ENCODE data around the gene OR7D2.
A peak's percentile ranks its signal among the peaks of the same experiment; 100 is the strongest.

OR7D2 gene

DNA sequence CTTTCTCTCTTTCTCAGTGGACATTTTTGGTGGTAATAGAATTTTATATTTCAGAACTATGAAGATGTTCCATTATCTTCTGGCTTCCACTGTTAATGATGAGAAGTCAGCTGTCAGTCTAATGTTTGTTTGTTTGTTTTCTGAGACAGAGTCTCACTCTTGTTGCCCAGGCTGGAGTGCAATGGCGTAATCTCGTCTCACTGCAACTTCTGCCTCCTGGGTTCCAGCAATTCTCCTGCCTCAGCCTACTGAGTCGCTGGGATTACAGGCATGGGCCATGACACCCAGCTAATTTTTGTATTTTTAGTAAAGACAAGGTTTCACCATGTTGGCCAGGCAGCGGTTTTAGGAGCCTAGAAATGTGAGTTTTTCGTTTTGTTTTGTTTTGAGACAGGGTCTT, 33.9 kb upstream of the OR7D2 start:
- Histone ChIP-seq H3K56ac (ENCODE audit: low read length) (no peak overlapping the region), H4K5ac (ENCODE audit: low read length) (no peak overlapping the region), H2BK5ac (ENCODE audit: low read length) (no peak overlapping the region), H3K4me3 (ENCODE audit: low read length) (no peak overlapping the region), H3K4ac (ENCODE audit: low read depth, low read length) (no peak overlapping the region), H3K27me3 (ENCODE audit: insufficient read depth, low read length, poor library complexity) (no peaks in the 10 kb centered on the region), H3K36me3 (ENCODE audit: control insufficient read depth, insufficient read depth, low read length) (peaks cover 3% of the 10 kb centered on the region), H4K8ac (ENCODE audit: low read depth, low read length) (no peak overlapping the region), H2AK5ac (ENCODE audit: low read length) (no peak overlapping the region), H3K79me1 (ENCODE audit: low read length) (peaks cover 6% of the 10 kb centered on the region), H2BK120ac (ENCODE audit: low read depth, low read length) (no peak overlapping the region), H2BK15ac (replicated peaks; ENCODE audit: low read depth) (no peak overlapping the region), H3K4me1 (ENCODE audit: control insufficient read depth, low read depth, low read length) (peaks cover under 1% of the 10 kb centered on the region), H3K9ac (ENCODE audit: low read length) (no peak overlapping the region), H3K18ac (ENCODE audit: low read length) (no peak overlapping the region), H3K23ac (ENCODE audit: low read length) (no peak overlapping the region), H3K4me2 (ENCODE audit: low read length) (no peak overlapping the region), H3K27ac (ENCODE audit: low read depth, low read length) (no peak overlapping the region), H3K79me2 (ENCODE audit: control insufficient read depth, insufficient read depth, low read length) (peaks cover 77% of the 10 kb centered on the region)
- peak; percentile 23 for DNase-seq
- no CpG with 5 or more reads among the region's 5 CpGs for WGBS (ENCODE audit: extremely low coverage, insufficient coverage, low lambda C conversion rate)

GRCh38 chr19:9146882-9147281, 31.9 kb upstream of the OR7D2 start:
- H3K18ac ChIP-seq (ENCODE audit: low read length): no peak overlapping the region
- no peak overlapping the region for H2BK5ac ChIP-seq (ENCODE audit: low read length)
- peaks cover 5% of the 10 kb centered on the region for H3K36me3 ChIP-seq (ENCODE audit: control insufficient read depth, insufficient read depth, low read length)
- no peak overlapping the region for H3K4me3 ChIP-seq (ENCODE audit: low read length)
- H3K4me1 ChIP-seq (ENCODE audit: control insufficient read depth, low read depth, low read length): no peaks in the 10 kb centered on the region
- no peak overlapping the region for H3K9ac ChIP-seq (ENCODE audit: low read length)
- H4K8ac ChIP-seq (ENCODE audit: low read depth, low read length): no peak overlapping the region
- no peak overlapping the region for H3K4me2 ChIP-seq (ENCODE audit: low read length)
- no peak overlapping the region for H3K56ac ChIP-seq (ENCODE audit: low read length)
- no peak overlapping the region for H3K4ac ChIP-seq (ENCODE audit: low read depth, low read length)
- no peak overlapping the region for H3K27ac ChIP-seq (ENCODE audit: low read depth, low read length)
- no peak overlapping the region for H4K5ac ChIP-seq (ENCODE audit: low read length)
- H2BK120ac ChIP-seq (ENCODE audit: low read depth, low read length): no peak overlapping the region
- WGBS (ENCODE audit: extremely low coverage, insufficient coverage, low lambda C conversion rate): no CpG with 5 or more reads among the region's 1 CpG
- no peaks in the 10 kb centered on the region for H3K27me3 ChIP-seq (ENCODE audit: insufficient read depth, low read length, poor library complexity)
- no peak overlapping the region for H2AK5ac ChIP-seq (ENCODE audit: low read length)
- H3K79me1 ChIP-seq (ENCODE audit: low read length): peaks cover 13% of the 10 kb centered on the region
- no peak for DNase-seq
- H3K79me2 ChIP-seq (ENCODE audit: control insufficient read depth, insufficient read depth, low read length): peaks cover 78% of the 10 kb centered on the region
- H3K23ac ChIP-seq (ENCODE audit: low read length): no peak overlapping the region
- H2BK15ac ChIP-seq (replicated peaks; ENCODE audit: low read depth): no peak overlapping the region

DNA sequence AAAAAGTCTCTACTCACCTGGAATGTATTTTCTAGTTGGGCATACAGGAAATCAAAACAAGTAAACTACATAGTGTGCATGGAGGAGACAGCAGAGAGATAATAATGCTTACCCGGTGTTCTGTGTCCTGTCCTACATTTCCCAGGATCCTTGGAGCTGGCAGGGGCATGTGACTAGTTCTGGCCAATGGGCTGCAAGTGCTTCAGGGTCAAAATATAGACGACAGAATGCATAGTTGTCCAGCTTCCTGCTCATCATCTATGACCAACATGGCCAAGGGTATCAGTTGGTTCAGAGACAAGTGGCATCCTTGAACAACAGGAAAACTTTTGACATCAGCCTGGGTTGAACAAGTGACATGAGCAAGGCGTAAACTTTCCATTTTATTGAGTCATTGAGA, 30.1 kb upstream of the OR7D2 start:
- H3K36me3 ChIP-seq (ENCODE audit: control insufficient read depth, insufficient read depth, low read length): peaks cover 5% of the 10 kb centered on the region
- H3K4me3 ChIP-seq (ENCODE audit: low read length): no peak overlapping the region
- no peaks in the 10 kb centered on the region for H3K27me3 ChIP-seq (ENCODE audit: insufficient read depth, low read length, poor library complexity)
- H3K27ac ChIP-seq (ENCODE audit: low read depth, low read length): no peak overlapping the region
- H3K79me1 ChIP-seq (ENCODE audit: low read length): peaks cover 18% of the 10 kb centered on the region
- no peak overlapping the region for H3K4ac ChIP-seq (ENCODE audit: low read depth, low read length)
- H3K9ac ChIP-seq (ENCODE audit: low read length): no peak overlapping the region
- H2BK5ac ChIP-seq (ENCODE audit: low read length): no peak overlapping the region
- H3K56ac ChIP-seq (ENCODE audit: low read length): no peak overlapping the region
- H2BK120ac ChIP-seq (ENCODE audit: low read depth, low read length): no peak overlapping the region
- DNase-seq: no peak
- WGBS (ENCODE audit: extremely low coverage, insufficient coverage, low lambda C conversion rate): no CpG with 5 or more reads among the region's 3 CpGs
- no peak overlapping the region for H4K8ac ChIP-seq (ENCODE audit: low read depth, low read length)
- H2BK15ac ChIP-seq (replicated peaks; ENCODE audit: low read depth): no peak overlapping the region
- no peak overlapping the region for H3K23ac ChIP-seq (ENCODE audit: low read length)
- no peak overlapping the region for H4K5ac ChIP-seq (ENCODE audit: low read length)
- no peaks in the 10 kb centered on the region for H3K4me1 ChIP-seq (ENCODE audit: control insufficient read depth, low read depth, low read length)
- no peak overlapping the region for H2AK5ac ChIP-seq (ENCODE audit: low read length)
- H3K79me2 ChIP-seq (ENCODE audit: control insufficient read depth, insufficient read depth, low read length): peaks cover 83% of the 10 kb centered on the region
- no peak overlapping the region for H3K18ac ChIP-seq (ENCODE audit: low read length)
- no peak overlapping the region for H3K4me2 ChIP-seq (ENCODE audit: low read length)

DNA sequence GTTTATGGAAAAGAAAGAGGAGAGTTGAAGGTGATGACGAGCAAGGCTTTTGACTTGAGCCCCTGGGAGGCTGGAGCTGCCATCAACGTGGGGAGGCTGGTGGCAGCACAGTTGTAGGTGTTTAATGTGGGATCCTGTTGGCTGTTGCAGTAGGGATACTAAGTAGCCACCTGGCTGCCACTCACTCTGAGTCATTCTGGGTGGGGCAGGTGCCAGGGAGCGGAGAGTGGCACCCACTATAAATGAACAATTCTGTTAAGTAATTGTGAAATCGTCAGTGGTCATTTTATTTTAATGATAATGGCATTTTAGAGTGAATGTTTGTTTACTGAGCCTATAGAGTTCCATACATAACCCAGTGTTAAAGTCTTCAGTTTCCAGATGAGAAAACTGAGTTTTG, 28.8 kb upstream of the OR7D2 start:
- Histone ChIP-seq H2BK15ac (replicated peaks; ENCODE audit: low read depth) (no peak overlapping the region), H3K36me3 (ENCODE audit: control insufficient read depth, insufficient read depth, low read length) (peaks cover 5% of the 10 kb centered on the region), H3K4me1 (ENCODE audit: control insufficient read depth, low read depth, low read length) (no peaks in the 10 kb centered on the region), H3K27me3 (ENCODE audit: insufficient read depth, low read length, poor library complexity) (no peaks in the 10 kb centered on the region), H3K4me2 (ENCODE audit: low read length) (no peak overlapping the region), H4K8ac (ENCODE audit: low read depth, low read length) (no peak overlapping the region), H3K79me2 (ENCODE audit: control insufficient read depth, insufficient read depth, low read length) (peaks cover 84% of the 10 kb centered on the region), H3K56ac (ENCODE audit: low read length) (no peak overlapping the region), H3K79me1 (ENCODE audit: low read length) (peaks cover 20% of the 10 kb centered on the region), H3K27ac (ENCODE audit: low read depth, low read length) (no peak overlapping the region), H2BK5ac (ENCODE audit: low read length) (no peak overlapping the region), H3K4ac (ENCODE audit: low read depth, low read length) (no peak overlapping the region), H4K5ac (ENCODE audit: low read length) (no peak overlapping the region), H3K4me3 (ENCODE audit: low read length) (no peak overlapping the region), H3K9ac (ENCODE audit: low read length) (no peak overlapping the region), H3K23ac (ENCODE audit: low read length) (no peak overlapping the region), H2AK5ac (ENCODE audit: low read length) (no peak overlapping the region), H3K18ac (ENCODE audit: low read length) (no peak overlapping the region), H2BK120ac (ENCODE audit: low read depth, low read length) (no peak overlapping the region)
- no CpG with 5 or more reads among the region's 4 CpGs for WGBS (ENCODE audit: extremely low coverage, insufficient coverage, low lambda C conversion rate)
- DNase-seq: no peak

DNA sequence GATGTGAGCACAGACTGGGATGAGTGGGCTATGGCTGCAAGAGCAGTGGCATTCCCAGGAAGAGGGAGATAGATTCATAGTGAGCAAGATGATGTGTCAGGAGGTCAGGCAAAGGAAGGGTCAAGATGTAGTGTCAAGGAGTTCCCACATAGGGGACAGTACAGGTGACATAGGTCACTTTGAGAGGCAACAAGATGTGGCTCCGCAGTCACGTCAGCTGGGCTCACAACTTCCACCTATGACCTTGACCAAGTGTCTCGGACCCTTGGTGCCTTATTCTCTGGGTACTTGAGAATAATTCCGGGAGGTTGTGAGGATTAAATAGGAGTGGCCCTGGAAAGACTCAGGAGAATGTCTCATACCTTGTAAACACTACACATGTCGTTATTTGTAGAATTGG, 28.1 kb upstream of the OR7D2 start:
- Histone ChIP-seq H3K36me3 (ENCODE audit: control insufficient read depth, insufficient read depth, low read length) (peaks cover 5% of the 10 kb centered on the region), H2AK5ac (ENCODE audit: low read length) (no peak overlapping the region), H2BK5ac (ENCODE audit: low read length) (no peak overlapping the region), H4K5ac (ENCODE audit: low read length) (no peak overlapping the region), H3K27me3 (ENCODE audit: insufficient read depth, low read length, poor library complexity) (no peaks in the 10 kb centered on the region), H2BK120ac (ENCODE audit: low read depth, low read length) (no peak overlapping the region), H2BK15ac (replicated peaks; ENCODE audit: low read depth) (no peak overlapping the region), H3K56ac (ENCODE audit: low read length) (no peak overlapping the region), H4K8ac (ENCODE audit: low read depth, low read length) (no peak overlapping the region), H3K4ac (ENCODE audit: low read depth, low read length) (no peak overlapping the region), H3K79me1 (ENCODE audit: low read length) (peaks cover 20% of the 10 kb centered on the region), H3K4me3 (ENCODE audit: low read length) (no peak overlapping the region), H3K23ac (ENCODE audit: low read length) (no peak overlapping the region), H3K4me1 (ENCODE audit: control insufficient read depth, low read depth, low read length) (no peaks in the 10 kb centered on the region), H3K4me2 (ENCODE audit: low read length) (no peak overlapping the region), H3K18ac (ENCODE audit: low read length) (no peak overlapping the region), H3K79me2 (ENCODE audit: control insufficient read depth, insufficient read depth, low read length) (peaks cover 84% of the 10 kb centered on the region), H3K27ac (ENCODE audit: low read depth, low read length) (no peak overlapping the region), H3K9ac (ENCODE audit: low read length) (no peak overlapping the region)
- no peak for DNase-seq
- no CpG with 5 or more reads among the region's 5 CpGs for WGBS (ENCODE audit: extremely low coverage, insufficient coverage, low lambda C conversion rate)

DNA sequence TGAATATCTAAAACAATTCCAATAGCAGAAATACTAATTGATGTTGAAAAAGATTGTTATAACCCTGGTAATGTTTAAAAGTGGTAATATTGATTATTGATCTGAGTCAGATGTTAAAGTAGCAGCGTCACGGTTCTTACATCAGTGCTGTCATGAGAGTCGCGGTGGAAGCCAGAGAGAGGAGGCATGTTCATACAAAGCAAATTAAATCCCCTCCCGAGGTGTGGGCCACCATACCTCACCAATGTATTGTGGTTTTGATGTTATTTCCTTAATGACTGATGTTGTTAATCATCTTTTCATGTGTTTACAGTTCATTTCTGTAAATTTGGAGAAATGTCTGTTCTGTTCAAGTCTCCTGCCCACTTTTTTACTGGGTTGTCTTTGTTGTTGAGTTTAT, 27.4 kb upstream of the OR7D2 start:
- no peak overlapping the region for H2BK5ac ChIP-seq (ENCODE audit: low read length)
- H3K23ac ChIP-seq (ENCODE audit: low read length): no peak overlapping the region
- H3K4ac ChIP-seq (ENCODE audit: low read depth, low read length): no peak overlapping the region
- peaks cover 86% of the 10 kb centered on the region for H3K79me2 ChIP-seq (ENCODE audit: control insufficient read depth, insufficient read depth, low read length)
- no peaks in the 10 kb centered on the region for H3K4me1 ChIP-seq (ENCODE audit: control insufficient read depth, low read depth, low read length)
- H3K27me3 ChIP-seq (ENCODE audit: insufficient read depth, low read length, poor library complexity): no peaks in the 10 kb centered on the region
- no peak overlapping the region for H3K56ac ChIP-seq (ENCODE audit: low read length)
- H3K27ac ChIP-seq (ENCODE audit: low read depth, low read length): no peak overlapping the region
- DNase-seq: no peak
- WGBS (ENCODE audit: extremely low coverage, insufficient coverage, low lambda C conversion rate): no CpG with 5 or more reads among the region's 5 CpGs
- no peak overlapping the region for H3K18ac ChIP-seq (ENCODE audit: low read length)
- H3K79me1 ChIP-seq (ENCODE audit: low read length): peaks cover 25% of the 10 kb centered on the region
- no peak overlapping the region for H2AK5ac ChIP-seq (ENCODE audit: low read length)
- peaks cover 5% of the 10 kb centered on the region for H3K36me3 ChIP-seq (ENCODE audit: control insufficient read depth, insufficient read depth, low read length)
- H2BK120ac ChIP-seq (ENCODE audit: low read depth, low read length): no peak overlapping the region
- H4K5ac ChIP-seq (ENCODE audit: low read length): no peak overlapping the region
- no peak overlapping the region for H2BK15ac ChIP-seq (replicated peaks; ENCODE audit: low read depth)
- no peak overlapping the region for H3K4me2 ChIP-seq (ENCODE audit: low read length)
- H4K8ac ChIP-seq (ENCODE audit: low read depth, low read length): no peak overlapping the region
- H3K9ac ChIP-seq (ENCODE audit: low read length): no peak overlapping the region
- no peak overlapping the region for H3K4me3 ChIP-seq (ENCODE audit: low read length)

Measured in mesendoderm (in vitro differentiated cells).